Measurements from ENCODE around the gene PRM1.

DNA sequence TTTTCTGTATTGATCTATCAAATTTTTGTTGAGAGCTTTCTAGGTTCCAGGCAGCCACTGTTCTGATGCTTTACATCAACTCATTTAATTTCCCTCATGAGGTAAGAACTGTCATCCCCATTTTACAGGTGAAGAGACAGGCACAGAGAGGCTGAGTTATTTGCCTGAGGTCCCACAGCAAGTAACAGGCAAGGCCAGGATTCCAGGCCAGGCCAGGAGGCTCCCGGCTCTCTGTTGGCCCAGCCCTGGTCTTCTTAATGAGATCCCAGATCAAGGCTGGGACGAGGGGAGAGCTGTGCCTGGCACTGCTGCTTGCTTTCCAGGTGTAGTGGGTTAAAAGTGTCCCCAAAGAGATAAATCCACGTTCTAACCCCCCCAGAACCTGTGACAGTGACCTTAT lies 41.7 kb upstream of the PRM1 start:
- TF ChIP-seq, protein P1, sequence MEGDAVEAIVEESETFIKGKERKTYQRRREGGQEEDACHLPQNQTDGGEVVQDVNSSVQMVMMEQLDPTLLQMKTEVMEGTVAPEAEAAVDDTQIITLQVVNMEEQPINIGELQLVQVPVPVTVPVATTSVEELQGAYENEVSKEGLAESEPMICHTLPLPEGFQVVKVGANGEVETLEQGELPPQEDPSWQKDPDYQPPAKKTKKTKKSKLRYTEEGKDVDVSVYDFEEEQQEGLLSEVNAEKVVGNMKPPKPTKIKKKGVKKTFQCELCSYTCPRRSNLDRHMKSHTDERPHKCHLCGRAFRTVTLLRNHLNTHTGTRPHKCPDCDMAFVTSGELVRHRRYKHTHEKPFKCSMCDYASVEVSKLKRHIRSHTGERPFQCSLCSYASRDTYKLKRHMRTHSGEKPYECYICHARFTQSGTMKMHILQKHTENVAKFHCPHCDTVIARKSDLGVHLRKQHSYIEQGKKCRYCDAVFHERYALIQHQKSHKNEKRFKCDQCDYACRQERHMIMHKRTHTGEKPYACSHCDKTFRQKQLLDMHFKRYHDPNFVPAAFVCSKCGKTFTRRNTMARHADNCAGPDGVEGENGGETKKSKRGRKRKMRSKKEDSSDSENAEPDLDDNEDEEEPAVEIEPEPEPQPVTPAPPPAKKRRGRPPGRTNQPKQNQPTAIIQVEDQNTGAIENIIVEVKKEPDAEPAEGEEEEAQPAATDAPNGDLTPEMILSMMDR (IDR thresholded peaks at IDR 0.05; ENCODE audit: borderline replicate concordance, extremely low read depth, low read length, poor library complexity, severe bottlenecking): no peak
- TF ChIP-seq EZH2 (IDR thresholded peaks at IDR 0.05; ENCODE audit: borderline replicate concordance, low read depth, low read length, severe bottlenecking): no peak
